Measurements from ENCODE around the gene PRDM16.

PRDM16 gene

GRCh38 chr1:3373175-3373574 lies 304.2 kb downstream of the PRDM16 start:
- no peak for DNase-seq (ENCODE audit: low read depth)

- no peak for DNase-seq (ENCODE audit: low read depth)
Observed at GRCh38 chr1:3373700-3374405, 304.9 kb downstream of the PRDM16 start.

GRCh38 chr1:3375245-3375644 lies 306.2 kb downstream of the PRDM16 start:
- DNase-seq (ENCODE audit: low read depth) = no peak

- DNase-seq (ENCODE audit: low read depth) = no peak
Observed at GRCh38 chr1:3377166-3377565, 308.2 kb downstream of the PRDM16 start.

DNA sequence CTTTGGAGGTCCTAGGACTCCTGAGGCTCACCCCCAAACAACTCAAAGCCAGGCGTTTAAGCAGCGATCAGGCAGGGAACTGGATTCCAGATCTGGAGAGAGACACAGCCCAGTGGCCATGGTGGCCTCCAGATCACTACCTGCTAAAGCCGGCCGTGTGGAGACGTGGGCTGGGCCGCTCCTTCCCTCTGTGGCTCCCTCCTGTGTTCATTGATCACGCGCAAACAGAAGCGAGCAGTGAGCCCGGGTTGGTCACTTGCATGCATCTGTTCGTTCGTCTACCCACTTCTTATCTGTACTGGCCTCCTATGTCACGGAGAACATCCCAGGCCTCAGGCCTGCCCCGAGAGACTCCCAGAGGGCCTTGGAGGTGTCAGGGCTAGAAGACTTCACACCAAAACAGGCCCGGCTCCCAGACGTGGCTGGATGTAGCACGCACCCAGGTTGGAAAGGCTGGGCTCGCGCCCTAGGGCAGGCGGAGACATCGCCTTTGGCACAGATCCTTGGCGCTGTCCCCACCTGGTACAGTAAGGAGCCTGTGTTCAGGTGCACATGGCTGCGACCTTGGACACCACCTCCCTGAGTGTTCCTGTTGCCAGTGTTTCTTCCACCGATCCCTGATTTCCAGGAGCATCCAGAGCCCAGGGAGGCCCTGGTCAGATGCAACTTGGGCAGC lies 308.7 kb downstream of the PRDM16 start:
- no peak for DNase-seq (ENCODE audit: low read depth)

DNA sequence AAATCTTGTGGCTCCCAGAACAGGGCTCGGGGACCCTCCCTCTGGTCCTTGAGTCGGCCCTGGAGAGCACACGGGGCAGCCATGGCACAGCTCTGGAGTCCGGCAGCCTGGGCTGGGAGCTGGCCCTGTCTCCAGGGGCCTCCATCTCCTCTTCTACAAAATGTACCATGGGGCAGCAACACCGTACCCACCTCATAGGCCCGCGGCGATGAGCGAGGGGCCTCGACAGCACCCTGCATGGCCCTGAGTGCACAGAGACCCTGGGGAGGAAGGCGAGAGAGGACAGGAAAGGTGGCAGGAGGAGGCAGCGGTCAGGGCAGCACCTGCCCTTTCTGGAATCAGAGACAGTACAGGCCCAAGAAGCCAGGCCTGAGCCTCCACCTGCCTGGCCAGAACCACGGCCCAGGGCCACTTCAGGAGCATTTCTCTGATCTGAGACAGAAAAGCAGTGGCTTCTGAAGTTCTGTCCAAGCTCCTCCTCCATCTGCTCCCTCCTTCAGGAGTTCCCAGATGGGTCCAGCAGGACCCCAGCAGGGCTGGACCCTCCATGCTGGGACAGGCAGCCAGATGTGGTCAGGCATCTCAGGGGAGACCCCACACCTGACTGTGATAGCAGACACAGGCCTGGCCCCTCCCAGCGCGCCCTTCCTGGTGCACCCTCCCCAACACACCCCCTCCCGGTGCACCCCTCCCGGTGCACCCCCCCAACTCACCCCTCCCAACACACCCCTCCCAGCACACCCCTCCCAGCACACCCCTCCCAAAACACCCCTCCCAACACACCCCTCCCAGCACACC lies 309.6 kb downstream of the PRDM16 start:
- DNase-seq (ENCODE audit: low read depth) = no peak

DNA sequence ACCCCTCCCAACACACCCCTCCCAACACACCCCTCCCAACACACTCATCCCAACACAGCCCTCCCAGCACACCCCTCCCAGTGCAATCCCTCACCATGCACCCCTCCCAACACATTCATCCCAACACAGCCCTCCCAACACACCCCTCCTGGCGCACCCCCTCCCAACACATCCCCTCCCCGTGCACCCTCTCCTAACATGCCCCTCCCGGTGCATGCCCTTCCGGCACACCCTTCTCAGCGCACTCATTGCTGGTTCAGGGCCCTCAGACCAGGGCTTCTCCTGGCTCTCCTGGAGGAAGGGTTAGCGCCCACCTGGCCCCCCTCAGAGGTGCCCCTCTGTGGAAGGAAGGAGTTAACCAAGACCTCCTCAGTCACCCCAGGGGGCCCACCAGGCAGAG lies 310.9 kb downstream of the PRDM16 start:
- no peak for DNase-seq (ENCODE audit: low read depth)

DNA sequence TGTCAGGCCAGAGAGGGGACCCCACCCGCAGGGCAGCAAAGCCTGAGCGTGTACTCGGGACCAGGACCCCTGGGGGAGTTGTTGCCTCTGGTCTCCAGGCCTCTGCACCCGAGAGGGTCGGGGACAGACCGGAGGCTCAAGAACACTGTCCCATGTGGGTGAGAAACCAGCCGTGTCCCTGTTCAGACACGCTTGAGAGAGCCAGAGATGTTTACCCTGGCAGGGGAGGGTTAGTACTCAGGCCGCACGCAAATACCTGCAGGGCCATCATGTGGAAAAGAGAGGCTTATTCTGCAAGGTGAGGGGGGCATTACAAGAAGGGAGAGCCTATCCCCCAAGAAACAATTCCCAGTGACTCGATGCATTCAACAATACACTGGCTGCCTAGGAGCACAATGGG lies 311.5 kb downstream of the PRDM16 start:
- no peak for DNase-seq (ENCODE audit: low read depth)

DNA sequence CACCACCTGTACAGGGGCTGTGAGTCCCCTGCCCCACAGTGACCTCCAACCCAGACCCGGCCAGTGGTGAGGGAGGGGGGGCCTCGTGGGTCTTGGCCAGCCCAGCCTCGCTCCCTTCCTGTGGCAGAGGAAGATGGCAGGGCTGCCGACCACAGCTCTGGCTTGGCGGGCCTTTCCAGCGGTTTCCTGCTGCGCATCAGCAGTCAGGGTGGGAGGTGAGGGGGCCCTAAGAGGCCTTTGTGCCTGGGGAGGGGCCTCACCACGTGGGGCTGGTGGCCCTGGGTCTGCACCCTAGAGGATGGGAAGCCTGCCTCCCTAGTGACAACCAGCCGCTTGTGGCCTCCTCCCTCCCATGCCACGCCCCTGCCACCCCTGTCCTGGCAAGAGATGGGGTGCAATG lies 312.9 kb downstream of the PRDM16 start:
- DNase-seq (ENCODE audit: low read depth) = no peak

DNA sequence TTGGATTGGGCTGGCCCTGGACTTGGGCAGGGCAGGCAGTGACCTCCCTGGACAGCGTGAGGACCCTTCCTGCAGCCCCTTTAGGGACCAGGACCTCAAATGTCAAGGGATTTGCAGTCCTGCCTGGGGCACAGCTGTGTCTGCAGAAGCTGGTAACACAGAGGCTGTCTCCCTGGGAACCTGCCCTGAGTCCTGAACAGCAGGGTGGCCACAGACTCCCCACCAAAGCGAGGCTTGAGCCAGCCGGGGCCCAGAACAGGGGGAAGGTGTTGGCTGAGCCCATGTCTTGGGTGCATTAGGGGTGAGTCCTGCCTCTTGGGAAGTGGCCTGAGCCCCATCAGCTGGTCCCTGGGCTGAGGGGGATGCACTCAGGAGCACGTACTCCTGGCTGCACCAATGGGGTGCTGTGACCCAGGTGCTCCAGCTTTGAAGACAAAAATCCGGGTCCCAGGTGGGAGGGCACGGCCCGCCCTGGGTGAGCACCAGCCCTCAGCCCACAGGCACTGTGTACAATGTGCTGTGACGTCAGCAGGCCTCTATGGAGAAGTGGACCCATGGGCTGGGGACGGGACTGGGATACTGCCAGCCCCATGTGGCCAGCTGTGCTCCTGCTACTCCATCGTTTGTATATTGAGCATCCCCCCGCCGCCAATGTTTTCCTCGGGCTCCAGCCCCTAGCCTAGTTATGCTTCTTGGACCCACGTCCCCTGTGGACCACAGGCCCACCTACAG lies 313.5 kb downstream of the PRDM16 start:
- no peak for DNase-seq (ENCODE audit: low read depth)

DNA sequence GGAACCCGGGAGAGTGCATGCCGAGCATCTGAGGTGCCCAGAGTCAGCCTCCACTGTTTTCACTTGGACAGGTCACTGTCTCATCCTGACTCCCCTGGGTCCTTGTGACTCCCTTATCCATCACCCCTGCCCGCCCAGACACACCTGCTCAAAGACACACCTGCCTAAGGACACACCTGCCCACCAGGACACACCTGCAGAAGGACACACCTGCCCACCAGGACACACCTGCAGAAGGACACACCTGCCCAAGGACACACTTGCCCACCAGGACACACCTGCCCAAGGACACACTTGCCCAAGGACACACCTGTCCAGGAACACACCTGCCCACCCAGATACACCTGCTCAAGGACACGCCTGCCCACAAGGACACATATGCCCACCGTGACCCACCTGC lies 314.7 kb downstream of the PRDM16 start:
- DNase-seq (ENCODE audit: low read depth) = no peak

- DNase-seq (ENCODE audit: low read depth) = peak; percentile 9
Observed at GRCh38 chr1:3384407-3384806, 315.4 kb downstream of the PRDM16 start.

DNA sequence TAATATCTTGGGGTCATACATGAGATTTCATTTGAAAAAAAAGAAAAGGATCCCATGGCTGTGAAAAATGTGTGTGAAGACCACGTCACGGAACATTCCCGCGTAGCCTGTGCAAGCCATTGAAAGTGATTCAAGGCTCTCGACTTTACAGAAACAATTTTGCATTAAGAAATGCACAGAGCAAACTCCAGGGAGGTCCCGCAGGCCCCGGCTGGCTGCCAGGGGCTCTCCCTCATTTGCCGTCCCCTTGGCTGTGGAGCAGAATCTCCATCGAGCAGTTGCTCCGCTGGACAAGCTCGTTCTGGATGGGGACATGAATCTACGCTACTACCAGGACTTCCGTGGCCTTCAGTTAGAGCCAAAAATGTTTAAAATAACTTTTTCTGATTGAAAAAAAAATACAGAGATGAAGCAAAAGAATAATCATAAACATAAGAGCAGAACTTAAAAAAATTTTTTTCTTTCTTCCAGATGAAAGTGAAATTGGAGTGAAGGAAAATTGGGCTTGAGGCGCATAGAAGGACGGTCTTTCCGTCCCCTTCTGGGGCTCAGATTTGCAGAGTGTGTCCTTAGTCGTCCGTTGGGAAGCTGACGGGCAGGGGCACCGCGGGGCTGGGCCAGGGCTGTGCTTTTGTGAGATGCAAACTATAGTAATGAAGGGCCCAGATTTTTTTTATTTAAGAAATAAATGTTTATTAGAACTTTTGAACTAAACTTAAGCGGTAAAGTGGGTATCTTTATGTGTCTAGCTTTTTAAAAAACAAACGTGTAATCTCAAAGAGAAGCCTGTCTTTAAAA lies 317.4 kb downstream of the PRDM16 start:
- DNase-seq (ENCODE audit: low read depth) = no peak

- DNase-seq (ENCODE audit: low read depth) = no peak
Observed at GRCh38 chr1:3387401-3387800, 318.4 kb downstream of the PRDM16 start.

DNA sequence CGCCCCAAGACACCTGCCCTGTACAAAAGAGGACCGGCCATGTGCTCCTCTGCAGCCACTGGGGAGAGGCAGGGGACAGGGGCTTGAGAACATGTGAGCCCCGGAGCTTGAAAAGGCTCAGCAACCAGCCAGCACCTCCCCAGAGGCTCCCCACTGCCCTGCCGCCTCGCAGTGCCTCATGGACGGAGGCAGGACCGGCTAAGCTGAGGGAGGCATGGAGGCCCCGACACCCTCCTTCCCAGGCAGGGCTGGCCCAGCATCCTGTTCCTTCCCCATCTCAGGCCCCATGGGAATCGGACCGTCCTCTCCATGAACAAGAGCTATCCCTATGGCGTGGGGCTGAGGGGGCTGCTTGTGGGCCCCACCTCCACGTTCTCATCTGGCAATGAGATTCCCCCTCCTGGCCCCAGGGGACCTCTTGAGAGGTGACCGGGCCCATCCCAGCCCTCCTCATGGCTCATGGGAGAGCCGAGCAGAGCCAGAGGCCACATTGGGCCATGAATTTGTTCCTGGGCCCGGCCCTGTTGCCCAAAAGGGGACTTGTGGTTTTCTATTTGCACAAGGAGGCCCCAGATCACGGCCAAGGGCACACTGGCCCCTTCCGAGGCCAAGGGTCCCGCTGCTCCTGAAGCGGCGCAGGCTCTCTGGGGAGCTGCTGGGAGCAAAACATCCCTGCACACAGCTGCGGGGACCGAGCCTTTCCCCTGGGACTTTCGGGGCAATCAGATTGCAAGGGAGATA lies 320.3 kb downstream of the PRDM16 start:
- DNase-seq (ENCODE audit: low read depth) = no peak

GRCh38 chr1:3390291-3390690 lies 321.3 kb downstream of the PRDM16 start:
- DNase-seq (ENCODE audit: low read depth) = no peak

- DNase-seq (ENCODE audit: low read depth) = no peak
Observed at GRCh38 chr1:3391711-3392110, 322.7 kb downstream of the PRDM16 start.

GRCh38 chr1:3393024-3393986 lies 324.3 kb downstream of the PRDM16 start:
- DNase-seq (ENCODE audit: low read depth) = no peak
